HG02763 (cell line): ENCODE data around the gene KTI12.

Experiments used
- ATAC-seq: cut with Tn5 transposase; IDR thresholded peaks from one replicate; pipeline ENCODE4 v1.9.1; 2021; ENCODE audit warnings: mild to moderate bottlenecking, moderate library complexity; ENCODE audit not compliant: unreplicated experiment

The KTI12 gene

GRCh38 chr1:51989582-51990477, 43.8 kb downstream of the KTI12 start:
- ATAC-seq = no peak

- no peak for ATAC-seq
These were observed 45.4 kb downstream of the KTI12 start for GRCh38 chr1:51988254-51988653.

GRCh38 chr1:51986718-51987117, 46.9 kb downstream of the KTI12 start:
- no peak for ATAC-seq

GRCh38 chr1:51982161-51982560, 51.4 kb downstream of the KTI12 start:
- no peak for ATAC-seq
